H1 (cell line): ENCODE results near the gene VPS13A. TPM values are rescaled to one million over a fixed set of nuclear protein-coding genes. Genes with fewer than 3 reads are reported as not detected.

Experiments
- CTCF ChIA-PET: fragments of 300-600 bp; sonication (Branson Sonifier 250); formaldehyde crosslinking; loops from one replicate; lab custom pipeline; 2021; ENCODE audit not compliant: partially characterized antibody; lab: Charles Lee
- POLR2A ChIA-PET: fragments of 300-600 bp; sonication (Branson Sonifier 250); formaldehyde crosslinking; loops from one replicate; lab custom pipeline; 2021; ENCODE audit warnings: inconsistent platforms; ENCODE audit not compliant: partially characterized antibody; lab: Charles Lee
- DNase-seq, 2 experiments: peaks; one replicate each; pipeline versions ENCODE4 v3.0.0 to v3.0.0-alpha.2; 2010 to 2022; ENCODE audit warnings: low spot score in 2 of 2, low read depth in 1 of 2, mixed read lengths in 1 of 2
- FAIRE-seq: peaks from 2 replicates; lab custom pipeline; 2011; peaks lifted over from hg19 to GRCh38; lab: Jason Lieb, UNC
- H2AFZ ChIP-seq: 2 replicates; pipeline ENCODE4 v1.8.1; 2012; ENCODE audit warnings: low read length, inconsistent platforms
- H2AK5ac ChIP-seq: 2 replicates; pipeline ENCODE4 v1.6.1; 2013; ENCODE audit warnings: low read depth, low read length
- H2BK120ac ChIP-seq: replicated peaks from 2 replicates; pipeline ENCODE3; 2013; ENCODE audit warnings: low read depth, low read length, inconsistent platforms
- H2BK12ac ChIP-seq: 2 replicates; pipeline ENCODE4 v1.6.1; 2013; ENCODE audit warnings: low read depth, low read length
- H2BK15ac ChIP-seq: 2 replicates; pipeline ENCODE4 v1.6.1; 2013; ENCODE audit warnings: low read length
- H2BK20ac ChIP-seq: 2 replicates; pipeline ENCODE4 v1.6.1; 2013; ENCODE audit warnings: low read length
- H2BK5ac ChIP-seq: 2 replicates; pipeline ENCODE4 v1.6.1; 2013; ENCODE audit warnings: low read depth, low read length
- H3K14ac ChIP-seq: 2 replicates; pipeline ENCODE4 v1.6.1; 2013; ENCODE audit warnings: inconsistent platforms; ENCODE audit not compliant: insufficient read length
- H3K18ac ChIP-seq: 2 replicates; pipeline ENCODE4 v1.6.1; 2013; ENCODE audit warnings: low read length; ENCODE audit errors: extremely low read depth
- H3K23ac ChIP-seq: 2 replicates; pipeline ENCODE4 v1.6.1; 2013; ENCODE audit warnings: inconsistent platforms; ENCODE audit not compliant: insufficient read length
- H3K23me2 ChIP-seq: 2 replicates; pipeline ENCODE4 v1.6.1; 2013; ENCODE audit warnings: low read depth, low read length
- H3K27ac ChIP-seq: 2 replicates; pipeline ENCODE4 v1.6.1; 2011; ENCODE audit warnings: low read depth, low read length, inconsistent platforms
- H3K27me3 ChIP-seq, 4 experiments: replicated peaks in 1 of 4; 1 replicate in 1 of 4; 2 replicates in 3 of 4; pipeline versions ENCODE4 v1.6.1 to v1.8.1; 2011 to 2013; ENCODE audit warnings: low read length in 3 of 4, mild to moderate bottlenecking in 3 of 4, inconsistent platforms in 2 of 4, mixed read lengths in 2 of 4, moderate library complexity in 1 of 4; ENCODE audit not compliant: control insufficient read depth in 3 of 4, insufficient read depth in 3 of 4; ENCODE audit errors: extremely low read depth in 1 of 4
- H3K36me3 ChIP-seq, 4 experiments: 2 replicates each; pipeline versions ENCODE4 v1.6.1 to v1.8.1; 2011 to 2013; ENCODE audit warnings: mild to moderate bottlenecking in 4 of 4, low read length in 3 of 4, moderate library complexity in 2 of 4, control low read depth in 1 of 4, inconsistent platforms in 1 of 4; ENCODE audit not compliant: insufficient read depth in 4 of 4, control insufficient read depth in 2 of 4
- H3K4ac ChIP-seq: replicated peaks from 2 replicates; pipeline ENCODE3; 2013; ENCODE audit warnings: low read length, low read depth, mixed read lengths, inconsistent platforms; ENCODE audit not compliant: insufficient read length
- H3K4me1 ChIP-seq, 4 experiments: replicated peaks in 1 of 4; 1 replicate in 1 of 4; 2 replicates in 3 of 4; pipeline versions ENCODE4 v1.6.1 to v1.8.1; 2011 to 2013; ENCODE audit warnings: low read length in 3 of 4, inconsistent platforms in 2 of 4, mixed read lengths in 1 of 4; ENCODE audit not compliant: insufficient read depth in 4 of 4, control insufficient read depth in 3 of 4
- H3K4me2 ChIP-seq, 2 experiments: 2 replicates each; pipeline versions ENCODE4 v1.6.1 to v1.8.1; 2011 to 2013; ENCODE audit warnings: low read depth in 2 of 2, low read length in 2 of 2, control low read depth in 1 of 2, inconsistent platforms in 1 of 2, mild to moderate bottlenecking in 1 of 2; ENCODE audit not compliant: insufficient read depth in 1 of 2
- H3K4me3 ChIP-seq, 4 experiments: fragments of 200-600, 300-600 bp in 1 of 4; sonication (generic), shearing (Covaris generic), sonication (Bioruptor Twin) in 1 of 4; 2 replicates each; pipeline versions ENCODE4 v1.5.1 to v1.8.1; 2011 to 2016; ENCODE audit warnings: low read length in 4 of 4, low read depth in 3 of 4, control low read depth in 2 of 4, inconsistent platforms in 2 of 4, mild to moderate bottlenecking in 2 of 4, mixed read lengths in 1 of 4, moderate library complexity in 1 of 4; ENCODE audit not compliant: insufficient read depth in 2 of 4; ENCODE audit errors: extremely low read depth in 1 of 4
- H3K56ac ChIP-seq: replicated peaks from 2 replicates; pipeline ENCODE3; 2013; ENCODE audit warnings: low read depth, mild to moderate bottlenecking, mixed read lengths, low read length, inconsistent platforms; ENCODE audit not compliant: insufficient read length
- H3K79me1 ChIP-seq: 2 replicates; pipeline ENCODE4 v1.6.1; 2013; ENCODE audit warnings: low read depth, low read length, control low read depth
- H3K79me2 ChIP-seq, 2 experiments: 2 replicates each; pipeline versions ENCODE4 v1.6.1 to v1.8.1; 2012 to 2013; ENCODE audit warnings: low read length in 2 of 2, mild to moderate bottlenecking in 2 of 2, inconsistent platforms in 1 of 2; ENCODE audit not compliant: insufficient read depth in 2 of 2, control insufficient read depth in 1 of 2
- H3K9ac ChIP-seq, 4 experiments: replicated peaks in 1 of 4; 1 replicate in 1 of 4; 2 replicates in 3 of 4; pipeline versions ENCODE4 v1.6.1 to v1.8.1; 2011 to 2013; ENCODE audit warnings: low read depth in 3 of 4, low read length in 3 of 4, control low read depth in 2 of 4, mild to moderate bottlenecking in 2 of 4, moderate library complexity in 2 of 4, inconsistent platforms in 1 of 4; ENCODE audit errors: extremely low read depth in 1 of 4
- H3K9me3 ChIP-seq, 2 experiments: 2 replicates each; pipeline versions ENCODE4 v1.6.1 to v1.8.1; 2012 to 2013; ENCODE audit warnings: mild to moderate bottlenecking in 2 of 2, moderate library complexity in 2 of 2, control low read depth in 1 of 2, inconsistent platforms in 1 of 2, low read depth in 1 of 2, low read length in 1 of 2, mixed read lengths in 1 of 2; ENCODE audit not compliant: insufficient read depth in 2 of 2
- H4K20me1 ChIP-seq, 2 experiments: replicated peaks in 1 of 2; 2 replicates each; pipeline versions ENCODE3 to v1.8.1; 2011 to 2013; ENCODE audit warnings: inconsistent platforms in 2 of 2, low read length in 2 of 2, mild to moderate bottlenecking in 1 of 2; ENCODE audit not compliant: insufficient read depth in 2 of 2, control insufficient read depth in 1 of 2
- H4K5ac ChIP-seq: 2 replicates; pipeline ENCODE4 v1.6.1; 2013; ENCODE audit warnings: low read length, low read depth, mixed read lengths, inconsistent platforms; ENCODE audit not compliant: insufficient read length
- H4K8ac ChIP-seq: 2 replicates; pipeline ENCODE4 v1.8.0; 2013; ENCODE audit warnings: mild to moderate bottlenecking, moderate library complexity, low read length, inconsistent platforms; ENCODE audit not compliant: insufficient read depth; ENCODE audit errors: extremely low read depth
- H4K91ac ChIP-seq: replicated peaks from 2 replicates; pipeline ENCODE3; 2013; ENCODE audit warnings: low read length, mixed read lengths, inconsistent platforms; ENCODE audit not compliant: insufficient read length
- CEBPB ChIP-seq: IDR thresholded peaks from 2 replicates; pipeline ENCODE4 v1.6.1; 2012; ENCODE audit warnings: low read depth, low read length
- EGR1 ChIP-seq: IDR thresholded peaks from 2 replicates; pipeline ENCODE4 v1.6.1; 2011; ENCODE audit warnings: low read depth, low read length, borderline replicate concordance
- EP300 ChIP-seq, 2 experiments: IDR thresholded peaks; 1 replicate in 1 of 2; 2 replicates in 1 of 2; pipeline ENCODE4 v1.6.1; 2011 to 2012; ENCODE audit warnings: low read depth in 2 of 2, low read length in 2 of 2, mild to moderate bottlenecking in 2 of 2, borderline replicate concordance in 1 of 2, inconsistent platforms in 1 of 2, moderate library complexity in 1 of 2
- NANOG ChIP-seq: IDR thresholded peaks from 2 replicates; pipeline ENCODE4 v1.6.1; 2011; ENCODE audit warnings: low read length, low read depth, mild to moderate bottlenecking, inconsistent platforms; ENCODE audit not compliant: insufficient read depth, poor library complexity, severe bottlenecking
- RAD21 ChIP-seq, 2 experiments: IDR thresholded peaks in 1 of 2; conservative IDR thresholded peaks in 1 of 2; 2 replicates each; pipeline ENCODE4 v1.6.1; 2011; ENCODE audit warnings: low read depth in 2 of 2, low read length in 2 of 2, improper control_type of control experiment in 1 of 2, inconsistent platforms in 1 of 2, mild to moderate bottlenecking in 1 of 2, moderate library complexity in 1 of 2
- SIN3A ChIP-seq, 2 experiments: IDR thresholded peaks in 1 of 2; conservative IDR thresholded peaks in 1 of 2; 2 replicates each; pipeline ENCODE4 v1.6.1; 2011 to 2012; ENCODE audit warnings: low read length in 2 of 2, improper control_type of control experiment in 1 of 2, low read depth in 1 of 2, mild to moderate bottlenecking in 1 of 2
- SIX5 ChIP-seq: IDR thresholded peaks from 2 replicates; pipeline ENCODE4 v1.6.1; 2011; ENCODE audit warnings: mild to moderate bottlenecking, low read depth, low read length
- WGBS, 2 experiments: shearing (Covaris generic) in 1 of 2; methylation state at CpG; one replicate each; pipeline versions ENCODE4 v1.1.6 to v1.1.7; 2013 to 2015; ENCODE audit warnings: low lambda C conversion rate in 2 of 2, mixed read lengths in 2 of 2, inconsistent platforms in 1 of 2, low coverage in 1 of 2, missing lambda C conversion rate in 1 of 2; ENCODE audit not compliant: insufficient replicate concordance in 2 of 2, insufficient coverage in 1 of 2, insufficient read length in 1 of 2; ENCODE audit errors: extremely low coverage in 1 of 2, missing lambda C conversion rate in 1 of 2; 5-methylcytosine and 5-hydroxymethylcytosine counted together
- polyA plus RNA-seq, 7 experiments: library from polyadenylated mRNA; depleted of rRNA in 3 of 7; stranded (reverse) in 5 of 7; unstranded in 2 of 7; fragments of >200 nt in 5 of 7; fragments of 200-250 nt in 2 of 7; gene quantifications; 1 replicate in 5 of 7; 2 replicates in 1 of 7; 4 replicates in 1 of 7; pipeline versions ENCODE4 v1.2.1 to v1.2.3, GENCODE V29; 2011 to 2013; ENCODE audit warnings: missing spikeins in 2 of 7, mixed read lengths in 2 of 7
- total RNA-seq: library from RNA; stranded (reverse); fragmentation: NEBNext Ultra II Directional; extraction: Animal tissue kit (Norgen Biotek cat#: 25700); gene quantifications from 2 replicates; pipeline ENCODE4 v1.2.1, GENCODE V29; 2021
- TF ChIP-seq, protein P1 (sequence below), 3 experiments: IDR thresholded peaks; 1 replicate in 2 of 3; 2 replicates in 1 of 3; pipeline versions ENCODE4 v1.5.1 to v1.6.1; 2011; ENCODE audit warnings: low read length in 3 of 3, mild to moderate bottlenecking in 3 of 3, inconsistent platforms in 2 of 3, low read depth in 1 of 3, moderate library complexity in 1 of 3; ENCODE audit not compliant: insufficient read depth in 1 of 3; ENCODE audit errors: control extremely low read depth in 1 of 3
- TF ChIP-seq, protein P2 (sequence below): IDR thresholded peaks from 2 replicates; pipeline ENCODE4 v1.6.1; 2011; ENCODE audit warnings: low read length, improper control_type of control experiment

The VPS13A gene
- total and polyA plus RNA-seq, 2 of the 8 experiments (the other 6 are each of a cell fraction or from before 2014, with no cell fraction given) = 6.0 to 36.5 TPM

DNA sequence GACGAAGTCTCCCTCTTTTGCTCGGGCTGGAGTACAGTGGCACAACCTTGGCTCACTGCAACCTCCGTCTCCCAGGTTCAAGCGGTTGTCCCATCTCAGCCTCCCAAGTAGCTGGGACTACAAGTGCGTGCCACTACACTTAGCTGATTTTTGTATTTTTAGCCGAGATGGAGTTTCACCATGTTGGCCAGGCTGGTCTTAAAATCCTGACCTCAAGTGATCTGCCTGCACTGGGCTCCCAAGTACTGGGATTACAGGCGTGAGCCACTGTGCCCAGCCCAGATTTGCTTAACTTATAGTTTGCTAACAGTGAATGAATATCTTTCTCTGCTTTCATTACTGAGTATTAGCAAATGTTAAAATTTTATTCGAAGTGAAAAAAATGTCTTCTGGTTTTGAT lies 84.3 kb downstream of the VPS13A start:
- FAIRE-seq = no peak
- no peaks in the 10 kb centered on the region for H4K20me1 ChIP-seq
- no peak overlapping the region for H2BK12ac ChIP-seq
- no peak overlapping the region for H2AK5ac ChIP-seq
- H3K23me2 ChIP-seq = no peaks in the 10 kb centered on the region
- H3K27ac ChIP-seq = no peak overlapping the region
- H3K18ac ChIP-seq = no peak overlapping the region
- H3K9me3 ChIP-seq = no peaks in the 10 kb centered on the region
- H3K9ac ChIP-seq = no peak overlapping the region
- no peak overlapping the region for H3K4me3 ChIP-seq
- no peak overlapping the region for H2BK15ac ChIP-seq
- no peak overlapping the region for H4K8ac ChIP-seq
- no peak for DNase-seq
- H3K4ac ChIP-seq = no peak overlapping the region
- H3K27me3 ChIP-seq = no peaks in the 10 kb centered on the region
- H3K14ac ChIP-seq = no peak overlapping the region
- no peak overlapping the region for H4K5ac ChIP-seq
- no peak overlapping the region for H2BK120ac ChIP-seq
- no peaks in the 10 kb centered on the region for H3K79me2 ChIP-seq
- no peaks in the 10 kb centered on the region for H3K4me1 ChIP-seq
- H3K79me1 ChIP-seq = no peaks in the 10 kb centered on the region
- ChIA-PET POLR2A (no interaction called here), CTCF (no interaction called here)
- WGBS, 2 experiments = 95% methylated on average over 8 of the region's 8 CpGs; no CpG with 5 or more reads in 1 of the 2 experiments
- peaks cover 0 to 5% (median 2%) of the 10 kb centered on the region in 4 experiments; a peak in 2 of 8 replicates for H3K36me3 ChIP-seq
- H2AFZ ChIP-seq = no peak overlapping the region
- H4K91ac ChIP-seq = no peak overlapping the region
- H3K23ac ChIP-seq = no peak overlapping the region
- no peak overlapping the region for H2BK5ac ChIP-seq
- no peak overlapping the region for H3K56ac ChIP-seq
- H2BK20ac ChIP-seq = no peak overlapping the region
- H3K4me2 ChIP-seq = no peak overlapping the region
- TF ChIP-seq EGR1 = no peak
- TF ChIP-seq CEBPB = no peak
- TF ChIP-seq, protein P1, sequence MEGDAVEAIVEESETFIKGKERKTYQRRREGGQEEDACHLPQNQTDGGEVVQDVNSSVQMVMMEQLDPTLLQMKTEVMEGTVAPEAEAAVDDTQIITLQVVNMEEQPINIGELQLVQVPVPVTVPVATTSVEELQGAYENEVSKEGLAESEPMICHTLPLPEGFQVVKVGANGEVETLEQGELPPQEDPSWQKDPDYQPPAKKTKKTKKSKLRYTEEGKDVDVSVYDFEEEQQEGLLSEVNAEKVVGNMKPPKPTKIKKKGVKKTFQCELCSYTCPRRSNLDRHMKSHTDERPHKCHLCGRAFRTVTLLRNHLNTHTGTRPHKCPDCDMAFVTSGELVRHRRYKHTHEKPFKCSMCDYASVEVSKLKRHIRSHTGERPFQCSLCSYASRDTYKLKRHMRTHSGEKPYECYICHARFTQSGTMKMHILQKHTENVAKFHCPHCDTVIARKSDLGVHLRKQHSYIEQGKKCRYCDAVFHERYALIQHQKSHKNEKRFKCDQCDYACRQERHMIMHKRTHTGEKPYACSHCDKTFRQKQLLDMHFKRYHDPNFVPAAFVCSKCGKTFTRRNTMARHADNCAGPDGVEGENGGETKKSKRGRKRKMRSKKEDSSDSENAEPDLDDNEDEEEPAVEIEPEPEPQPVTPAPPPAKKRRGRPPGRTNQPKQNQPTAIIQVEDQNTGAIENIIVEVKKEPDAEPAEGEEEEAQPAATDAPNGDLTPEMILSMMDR (IDR thresholded peaks at IDR 0.05; ENCODE audit: control extremely low read depth in 1 of 3, insufficient read depth in 1 of 3, low read depth in 1 of 3, low read length in 3 of 3) = no peak
- TF ChIP-seq, protein P2, sequence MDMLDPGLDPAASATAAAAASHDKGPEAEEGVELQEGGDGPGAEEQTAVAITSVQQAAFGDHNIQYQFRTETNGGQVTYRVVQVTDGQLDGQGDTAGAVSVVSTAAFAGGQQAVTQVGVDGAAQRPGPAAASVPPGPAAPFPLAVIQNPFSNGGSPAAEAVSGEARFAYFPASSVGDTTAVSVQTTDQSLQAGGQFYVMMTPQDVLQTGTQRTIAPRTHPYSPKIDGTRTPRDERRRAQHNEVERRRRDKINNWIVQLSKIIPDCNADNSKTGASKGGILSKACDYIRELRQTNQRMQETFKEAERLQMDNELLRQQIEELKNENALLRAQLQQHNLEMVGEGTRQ = no peak
- no peak for TF ChIP-seq RAD21 (IDR thresholded peaks at IDR 0.05 in 1 of 2, conservative IDR thresholded peaks at IDR 0.05 in 1 of 2; ENCODE audit: low read depth in 2 of 2, low read length in 2 of 2)
- TF ChIP-seq SIN3A (conservative IDR thresholded peaks at IDR 0.05 in 1 of 2, IDR thresholded peaks at IDR 0.05 in 1 of 2; ENCODE audit: low read depth in 1 of 2, low read length in 2 of 2) = no peak
- no peak for TF ChIP-seq NANOG
- TF ChIP-seq SIX5 = no peak
- no peak for TF ChIP-seq EP300 (IDR thresholded peaks at IDR 0.05; ENCODE audit: borderline replicate concordance in 1 of 2, low read depth in 2 of 2, low read length in 2 of 2)
